H9 (cell line): ENCODE measurements around the gene SYTL1. TPM values are rescaled to one million over a fixed set of nuclear protein-coding genes. Genes with fewer than 3 reads are reported as not detected.

Experiments
- DNase-seq: peaks from one replicate; pipeline ENCODE4 v3.0.0-alpha.2; 2017
- H2AFZ ChIP-seq: one replicate; pipeline ENCODE4 v1.6.1; 2013; ENCODE audit warnings: mild to moderate bottlenecking, low read length, control low read depth, moderate library complexity
- H2AK5ac ChIP-seq: 2 replicates; pipeline ENCODE4 v1.6.1; 2013; ENCODE audit warnings: low read length, control low read depth, mixed read lengths; ENCODE audit not compliant: insufficient read length
- H2BK120ac ChIP-seq: one replicate; pipeline ENCODE4 v1.6.1; 2013; ENCODE audit warnings: low read depth, mild to moderate bottlenecking, low read length, control low read depth, inconsistent platforms; ENCODE audit not compliant: poor library complexity, severe bottlenecking
- H2BK12ac ChIP-seq: 2 replicates; pipeline ENCODE4 v1.6.1; 2013; ENCODE audit warnings: low read length, control low read depth, mixed read lengths, low read depth; ENCODE audit not compliant: insufficient read length
- H2BK15ac ChIP-seq: 2 replicates; pipeline ENCODE4 v1.6.1; 2013; ENCODE audit warnings: low read depth, low read length, control low read depth
- H2BK20ac ChIP-seq: one replicate; pipeline ENCODE4 v1.6.1; 2013; ENCODE audit warnings: low read depth, mild to moderate bottlenecking, low read length, control low read depth, inconsistent platforms; ENCODE audit not compliant: poor library complexity, severe bottlenecking
- H2BK5ac ChIP-seq: 2 replicates; pipeline ENCODE4 v1.6.1; 2013; ENCODE audit warnings: low read length, control low read depth, mixed read lengths; ENCODE audit not compliant: insufficient read length
- H3K14ac ChIP-seq: 2 replicates; pipeline ENCODE4 v1.6.1; 2013; ENCODE audit warnings: low read length, control low read depth; ENCODE audit not compliant: insufficient read depth
- H3K18ac ChIP-seq: 2 replicates; pipeline ENCODE4 v1.6.1; 2013; ENCODE audit warnings: low read depth, mild to moderate bottlenecking, mixed read lengths, low read length, control low read depth; ENCODE audit not compliant: insufficient read length
- H3K23ac ChIP-seq: 2 replicates; pipeline ENCODE4 v1.6.1; 2013; ENCODE audit warnings: low read length, control low read depth, mixed read lengths, low read depth; ENCODE audit not compliant: insufficient read length
- H3K23me2 ChIP-seq: 2 replicates; pipeline ENCODE4 v1.6.1; 2013; ENCODE audit warnings: low read depth, mild to moderate bottlenecking, mixed read lengths, low read length, control low read depth; ENCODE audit not compliant: insufficient read length, poor library complexity, severe bottlenecking
- H3K27ac ChIP-seq: 2 replicates; pipeline ENCODE4 v1.5.1; 2013; ENCODE audit warnings: low read length, control low read depth, mixed read lengths, low read depth; ENCODE audit not compliant: insufficient read length
- H3K27me3 ChIP-seq: 2 replicates; pipeline ENCODE4 v1.6.1; 2013; ENCODE audit warnings: low read length, control low read depth, inconsistent platforms; ENCODE audit not compliant: insufficient read depth
- H3K4ac ChIP-seq: 2 replicates; pipeline ENCODE4 v1.6.1; 2013; ENCODE audit warnings: low read depth, mild to moderate bottlenecking, control low read depth, inconsistent platforms, low read length, moderate library complexity
- H3K4me1 ChIP-seq: 2 replicates; pipeline ENCODE4 v1.6.1; 2013; ENCODE audit warnings: low read length, control low read depth, inconsistent platforms; ENCODE audit not compliant: insufficient read depth
- H3K4me2 ChIP-seq: 2 replicates; pipeline ENCODE4 v1.6.1; 2013; ENCODE audit warnings: low read length, control low read depth, mixed read lengths; ENCODE audit not compliant: insufficient read length, insufficient read depth
- H3K56ac ChIP-seq: 2 replicates; pipeline ENCODE4 v1.6.1; 2013; ENCODE audit warnings: low read depth, mild to moderate bottlenecking, mixed read lengths, low read length, control low read depth; ENCODE audit not compliant: insufficient read length
- H3K79me1 ChIP-seq: 2 replicates; pipeline ENCODE4 v1.6.1; 2013; ENCODE audit warnings: low read depth, mild to moderate bottlenecking, moderate library complexity, low read length, control low read depth, inconsistent platforms; ENCODE audit not compliant: insufficient read depth, poor library complexity, severe bottlenecking
- H3K79me2 ChIP-seq: 2 replicates; pipeline ENCODE4 v1.6.1; 2013; ENCODE audit warnings: low read length, control low read depth, inconsistent platforms; ENCODE audit not compliant: insufficient read depth
- H3K9ac ChIP-seq: 2 replicates; pipeline ENCODE4 v1.6.1; 2013; ENCODE audit warnings: low read length, control low read depth, mixed read lengths; ENCODE audit not compliant: insufficient read length; ENCODE audit errors: extremely low read depth
- H3K9me3 ChIP-seq: one replicate; pipeline ENCODE4 v1.6.1; 2013; ENCODE audit warnings: low read depth, low read length, inconsistent platforms; ENCODE audit not compliant: control insufficient read depth
- H3T11ph ChIP-seq: one replicate; pipeline ENCODE4 v1.6.1; 2013; ENCODE audit warnings: mild to moderate bottlenecking, low read length, control low read depth, inconsistent platforms
- H4K20me1 ChIP-seq: one replicate; pipeline ENCODE4 v1.6.1; 2013; ENCODE audit not compliant: control insufficient read depth, insufficient read length, insufficient read depth
- H4K5ac ChIP-seq: 2 replicates; pipeline ENCODE4 v1.6.1; 2013; ENCODE audit warnings: low read depth, mild to moderate bottlenecking, mixed read lengths, low read length, control low read depth; ENCODE audit not compliant: insufficient read length
- H4K8ac ChIP-seq: replicated peaks from 2 replicates; pipeline ENCODE4 v1.6.1; 2013; ENCODE audit warnings: low read length, control low read depth, mixed read lengths, low read depth; ENCODE audit not compliant: insufficient read length
- H4K91ac ChIP-seq: 2 replicates; pipeline ENCODE4 v1.6.1; 2013; ENCODE audit warnings: low read depth, mild to moderate bottlenecking, moderate library complexity, mixed read lengths, low read length, control low read depth; ENCODE audit not compliant: insufficient read length
- H3K27ac Mint-ChIP-seq, 3 experiments: 2 replicates in 2 of 3; 3 replicates in 1 of 3; pipeline ENCODE4 v1.8.0; 2020 to 2021; ENCODE audit warnings: mixed read lengths in 3 of 3, mild to moderate bottlenecking in 1 of 3, moderate library complexity in 1 of 3
- H3K27me3 Mint-ChIP-seq: 2 replicates; pipeline ENCODE4 v1.8.0; 2021; ENCODE audit warnings: low read depth, mild to moderate bottlenecking, moderate library complexity, mixed read lengths
- H3K36me3 Mint-ChIP-seq, 3 experiments: 2 replicates in 2 of 3; 3 replicates in 1 of 3; pipeline ENCODE4 v1.8.0; 2020 to 2021; ENCODE audit warnings: low read depth in 3 of 3, mixed read lengths in 3 of 3; ENCODE audit not compliant: insufficient read depth in 1 of 3
- H3K4me1 Mint-ChIP-seq, 2 experiments: 2 replicates each; pipeline ENCODE4 v1.8.0; 2020; ENCODE audit warnings: mixed read lengths in 2 of 2
- H3K4me3 Mint-ChIP-seq, 2 experiments: 2 replicates in 1 of 2; 3 replicates in 1 of 2; pipeline ENCODE4 v1.8.0; 2020 to 2021; ENCODE audit warnings: mild to moderate bottlenecking in 2 of 2, mixed read lengths in 2 of 2, moderate library complexity in 1 of 2
- H3K9me3 Mint-ChIP-seq, 2 experiments: 2 replicates in 1 of 2; 3 replicates in 1 of 2; pipeline ENCODE4 v1.8.0; 2020; ENCODE audit warnings: mild to moderate bottlenecking in 2 of 2, mixed read lengths in 2 of 2, moderate library complexity in 1 of 2
- CTCF ChIP-seq: fragments of 200-600 bp; sonication (generic); conservative IDR thresholded peaks from 3 replicates; pipeline ENCODE4 v1.8.0; 2021; ENCODE audit warnings: antibody characterized with exemption, mild to moderate bottlenecking
- WGBS: extraction: QIAGEN DNeasy Blood & Tissue Kit; methylation state at CpG from one replicate; pipeline ENCODE4 v1.1.7; 2013; ENCODE audit warnings: missing lambda C conversion rate, low lambda C conversion rate, mixed read lengths; ENCODE audit not compliant: insufficient read length; ENCODE audit errors: extremely low coverage; 5-methylcytosine and 5-hydroxymethylcytosine counted together
- total RNA-seq: library from RNA; stranded (reverse); gene quantifications from 2 replicates; pipeline ENCODE4 v1.2.1, GENCODE V29; 2021

The SYTL1 gene
- total RNA-seq, 1 experiment from 2014 or later = 12.0 TPM

DNA sequence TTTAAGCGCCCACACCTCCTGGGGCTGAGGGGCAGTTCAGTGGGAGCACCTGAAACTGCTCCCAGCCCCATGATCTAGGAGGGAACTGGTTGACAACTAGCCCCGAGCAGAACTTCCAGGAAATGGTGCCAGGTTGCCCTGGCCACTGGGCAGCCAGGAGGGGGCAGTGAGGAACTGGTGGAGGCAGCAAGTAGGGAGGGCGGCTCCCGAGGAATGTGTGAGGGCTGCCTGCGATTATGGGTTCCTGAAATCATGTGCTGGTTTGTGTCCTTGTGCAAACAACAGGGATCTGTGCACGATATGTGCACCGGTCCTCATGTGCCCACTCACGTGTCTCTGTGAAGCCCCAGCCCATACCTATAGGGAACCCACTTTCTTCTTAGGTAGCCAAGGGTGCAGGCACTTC lies 60.5 kb downstream of the SYTL1 start:
- no peak overlapping the region for H2AK5ac ChIP-seq
- Mint-ChIP-seq H3K36me3 (peaks cover 2 to 3% (median 3%) of the 10 kb centered on the region in 3 experiments; a peak in 6 of 7 replicates), H3K4me1 (peaks cover 51 to 78% of the 10 kb centered on the region in 2 experiments), H3K27me3 (no peaks in the 10 kb centered on the region; the same call in 1 of the 2 replicates), H3K9me3 (no peaks in the 10 kb centered on the region), H3K4me3 (no peak overlapping the region), H3K27ac (peak overlapping the region in 2 of 3 experiments; percentile 40 to 83; a peak in 2 of 7 replicates)
- H3K4me2 ChIP-seq = no peak overlapping the region
- H2AFZ ChIP-seq = no peak overlapping the region
- H2BK120ac ChIP-seq = no peak overlapping the region
- H3K79me1 ChIP-seq = no peaks in the 10 kb centered on the region
- no peak overlapping the region for H4K8ac ChIP-seq
- H3K4ac ChIP-seq = no peak overlapping the region
- no peak overlapping the region for H2BK20ac ChIP-seq
- DNase-seq = peak; percentile 81
- H2BK5ac ChIP-seq = no peak overlapping the region
- peak; percentile 63 for TF ChIP-seq CTCF
- H3K18ac ChIP-seq = no peak overlapping the region
- no peaks in the 10 kb centered on the region for H3K9me3 ChIP-seq
- no peak overlapping the region for H2BK12ac ChIP-seq
- H3K79me2 ChIP-seq = no peaks in the 10 kb centered on the region
- no peak overlapping the region for H3K56ac ChIP-seq
- WGBS = no CpG with 5 or more reads among the region's 8 CpGs
- H3K14ac ChIP-seq = no peak overlapping the region
- H3K9ac ChIP-seq = no peak overlapping the region
- H2BK15ac ChIP-seq = no peak overlapping the region
- no peak overlapping the region for H4K91ac ChIP-seq
- H3K27ac ChIP-seq = no peak overlapping the region
- H3K4me1 ChIP-seq = no peaks in the 10 kb centered on the region
- no peaks in the 10 kb centered on the region for H4K20me1 ChIP-seq
- no peak overlapping the region for H3K23ac ChIP-seq
- H3K27me3 ChIP-seq = no peaks in the 10 kb centered on the region
- H3K23me2 ChIP-seq = no peaks in the 10 kb centered on the region
- no peak overlapping the region for H4K5ac ChIP-seq
- H3T11ph ChIP-seq = no peak overlapping the region
